NB4 (cell line): Measurements from ENCODE around the gene FAM216B.

Experiments used
- CTCF ChIP-seq: IDR thresholded peaks from one replicate; pipeline ENCODE4 v1.5.1; 2012; ENCODE audit warnings: low read depth, low read length
- POLR2A ChIP-seq: IDR thresholded peaks from 2 replicates; pipeline ENCODE4 v1.6.1; 2011; ENCODE audit warnings: mild to moderate bottlenecking; ENCODE audit not compliant: insufficient read length; ENCODE audit errors: extremely low read depth

GRCh38 chr13:42803563-42804204 is 22.3 kb downstream of the FAM216B start:
- no peak for TF ChIP-seq CTCF
- TF ChIP-seq POLR2A, result no peak
